ENCODE measurements around the gene ANO7. TPM values are rescaled to one million over a fixed set of nuclear protein-coding genes. Genes with fewer than 3 reads are reported as not detected.

ANO7 gene
- total and polyA plus RNA-seq, 2 of the 8 experiments (the other 6 are each of a cell fraction or from before 2014, with no cell fraction given) = 3.2 to 6.9 TPM

GRCh38 chr2:241257419-241258032, 69.0 kb downstream of the ANO7 start:
- H4K91ac ChIP-seq (replicated peaks; ENCODE audit: insufficient read length, low read length) = no peak overlapping the region
- no peak overlapping the region for H2AK5ac ChIP-seq (ENCODE audit: low read depth, low read length)
- no peak for FAIRE-seq
- no peak overlapping the region for H2BK15ac ChIP-seq (ENCODE audit: low read length)
- no peak overlapping the region for H4K8ac ChIP-seq (ENCODE audit: extremely low read depth, insufficient read depth, low read length)
- ChIA-PET CTCF (ENCODE audit: partially characterized antibody) (interaction anchor here (0.6 to 1.5 kb wide), 6 partner anchors 10 to 338 kb away, joined by 3 to 5 read pairs (median 4); no protein-coding TSS in a partner anchor), POLR2A (ENCODE audit: partially characterized antibody) (no interaction called here)
- no peak overlapping the region for H3K4me2 ChIP-seq (ENCODE audit: insufficient read depth in 1 of 2, low read depth in 2 of 2, low read length in 2 of 2)
- no peak overlapping the region for H3K27ac ChIP-seq (ENCODE audit: low read depth, low read length)
- no peaks in the 10 kb centered on the region for H3K27me3 ChIP-seq (replicated peaks in 1 of 4; ENCODE audit: control insufficient read depth in 3 of 4, extremely low read depth in 1 of 4, insufficient read depth in 3 of 4, low read length in 3 of 4)
- H3K4ac ChIP-seq (replicated peaks; ENCODE audit: insufficient read length, low read depth, low read length) = no peak overlapping the region
- H3K9me3 ChIP-seq (ENCODE audit: insufficient read depth in 2 of 2, low read depth in 1 of 2, low read length in 1 of 2) = no peaks in the 10 kb centered on the region
- H2BK12ac ChIP-seq (ENCODE audit: low read depth, low read length) = no peak overlapping the region
- H3K9ac ChIP-seq (replicated peaks in 1 of 4; ENCODE audit: extremely low read depth in 1 of 4, low read depth in 3 of 4, low read length in 3 of 4) = no peak overlapping the region
- no peak overlapping the region for H2BK5ac ChIP-seq (ENCODE audit: low read depth, low read length)
- WGBS, 2 experiments (ENCODE audit: extremely low coverage in 1 of 2, insufficient coverage in 1 of 2, insufficient read length in 1 of 2, insufficient replicate concordance in 2 of 2, low coverage in 1 of 2, low lambda C conversion rate in 2 of 2, missing lambda C conversion rate in 1 of 2) = 86% methylated on average over 11 of the region's 11 CpGs; no CpG with 5 or more reads in 1 of the 2 experiments
- H3K4me3 ChIP-seq (ENCODE audit: extremely low read depth in 1 of 4, insufficient read depth in 2 of 4, low read depth in 3 of 4, low read length in 4 of 4) = no peak overlapping the region
- no peak overlapping the region for H3K18ac ChIP-seq (ENCODE audit: extremely low read depth, low read length)
- no peak overlapping the region for H2AFZ ChIP-seq (ENCODE audit: low read length)
- no peak overlapping the region for H3K23ac ChIP-seq (ENCODE audit: insufficient read length)
- H4K20me1 ChIP-seq (replicated peaks in 1 of 2; ENCODE audit: control insufficient read depth in 1 of 2, insufficient read depth in 2 of 2, low read length in 2 of 2) = peaks cover 10 to 18% of the 10 kb centered on the region in 2 experiments
- no peak for DNase-seq (ENCODE audit: low read depth in 1 of 2, low spot score in 2 of 2)
- H3K36me3 ChIP-seq (ENCODE audit: control insufficient read depth in 2 of 4, insufficient read depth in 4 of 4, low read length in 3 of 4) = peaks cover 35 to 86% (median 56%) of the 10 kb centered on the region in 4 experiments
- H2BK20ac ChIP-seq (ENCODE audit: low read length) = no peak overlapping the region
- no peaks in the 10 kb centered on the region for H3K23me2 ChIP-seq (ENCODE audit: low read depth, low read length)
- no peak overlapping the region for H4K5ac ChIP-seq (ENCODE audit: insufficient read length, low read depth, low read length)
- H2BK120ac ChIP-seq (replicated peaks; ENCODE audit: low read depth, low read length) = no peak overlapping the region
- H3K4me1 ChIP-seq (replicated peaks in 1 of 4; ENCODE audit: control insufficient read depth in 3 of 4, insufficient read depth in 4 of 4, low read length in 3 of 4) = no peaks in the 10 kb centered on the region
- no peak overlapping the region for H3K14ac ChIP-seq (ENCODE audit: insufficient read length)
- H3K79me1 ChIP-seq (ENCODE audit: low read depth, low read length) = peaks cover 5% of the 10 kb centered on the region; the same call in 1 of the 2 replicates
- H3K56ac ChIP-seq (replicated peaks; ENCODE audit: insufficient read length, low read depth, low read length) = no peak overlapping the region
- TF ChIP-seq, protein P1, sequence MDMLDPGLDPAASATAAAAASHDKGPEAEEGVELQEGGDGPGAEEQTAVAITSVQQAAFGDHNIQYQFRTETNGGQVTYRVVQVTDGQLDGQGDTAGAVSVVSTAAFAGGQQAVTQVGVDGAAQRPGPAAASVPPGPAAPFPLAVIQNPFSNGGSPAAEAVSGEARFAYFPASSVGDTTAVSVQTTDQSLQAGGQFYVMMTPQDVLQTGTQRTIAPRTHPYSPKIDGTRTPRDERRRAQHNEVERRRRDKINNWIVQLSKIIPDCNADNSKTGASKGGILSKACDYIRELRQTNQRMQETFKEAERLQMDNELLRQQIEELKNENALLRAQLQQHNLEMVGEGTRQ (IDR thresholded peaks at IDR 0.05; ENCODE audit: low read length) = no peak
- TF ChIP-seq TAF7 (optimal IDR thresholded peaks at IDR 0.05; ENCODE audit: borderline replicate concordance, low read depth, low read length) (no peak), TEAD4 (IDR thresholded peaks at IDR 0.05; ENCODE audit: low read depth, low read length) (no peak), RAD21 (IDR thresholded peaks at IDR 0.05 in 1 of 2, conservative IDR thresholded peaks at IDR 0.05 in 1 of 2; ENCODE audit: low read depth in 2 of 2, low read length in 2 of 2) (no peak), CBX8 (IDR thresholded peaks at IDR 0.05; ENCODE audit: borderline replicate concordance, low read depth, low read length) (no peak), JUN (IDR thresholded peaks at IDR 0.05; ENCODE audit: low read depth, low read length) (no peak), POLR2AphosphoS5 (IDR thresholded peaks at IDR 0.05; ENCODE audit: low read depth, low read length) (no peak)
- H3K79me2 ChIP-seq (ENCODE audit: control insufficient read depth in 1 of 2, insufficient read depth in 2 of 2, low read length in 2 of 2) = no peaks in the 10 kb centered on the region; a peak in 1 of 4 replicates
